AG09309 (cell line): ENCODE measurements around the gene TTC28.
A peak's percentile ranks its signal among the peaks of the same experiment; 100 is the strongest.
"Not testable (repeated sequence)": the region's sequence is repeated elsewhere in the genome, so short reads cannot be mapped to it uniquely, and the experiment has no call there.

ENCODE experiments used
- DNase-seq: peaks from one replicate; pipeline ENCODE4 v3.0.0-alpha.2; 2010; ENCODE audit warnings: low read depth
- H3K4me3 ChIP-seq: 2 replicates; pipeline ENCODE4 v1.5.1; 2011; ENCODE audit warnings: mild to moderate bottlenecking, low read depth, low read length, moderate library complexity; ENCODE audit not compliant: control insufficient read depth
- TF ChIP-seq, protein P1 (sequence below): IDR thresholded peaks from 2 replicates; pipeline ENCODE4 v1.5.1; 2011; ENCODE audit warnings: mild to moderate bottlenecking, low read depth, low read length, inconsistent platforms; ENCODE audit not compliant: insufficient read depth, control insufficient read depth; ENCODE audit errors: missing control alignments

TTC28 gene

DNA sequence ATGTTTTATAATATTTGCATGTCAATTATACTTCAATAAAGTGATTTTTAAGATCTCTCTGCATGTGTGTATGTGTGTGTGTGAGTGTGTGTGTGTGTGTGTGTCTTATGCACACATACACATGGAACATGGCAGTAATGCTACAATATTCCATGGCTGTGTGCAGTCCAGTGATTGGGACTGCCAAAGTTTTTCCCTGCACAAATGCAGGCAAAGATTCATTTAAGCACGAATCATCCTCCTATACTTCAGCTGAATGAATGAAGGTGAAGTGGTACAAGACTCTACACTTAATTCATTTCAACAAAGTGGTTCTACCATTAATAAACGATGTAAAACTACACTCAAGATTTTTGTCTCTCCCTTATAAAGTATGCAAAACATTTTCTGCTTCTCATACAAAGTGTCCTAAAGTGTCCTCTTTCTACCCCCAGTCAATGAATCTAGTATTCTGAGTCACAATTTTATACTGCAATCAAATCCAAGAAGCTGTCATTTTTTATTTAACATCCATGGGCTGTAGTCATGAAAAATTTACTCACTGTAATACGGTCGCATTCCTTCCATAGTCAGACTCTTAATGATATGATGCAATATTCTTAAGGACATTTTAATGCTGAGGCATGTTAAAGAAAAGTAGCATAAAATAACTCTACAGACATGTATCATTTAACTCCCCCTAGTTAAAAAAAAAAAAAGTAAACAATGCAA lies 132.4 kb downstream of the TTC28 start:
- TF ChIP-seq, protein P1, sequence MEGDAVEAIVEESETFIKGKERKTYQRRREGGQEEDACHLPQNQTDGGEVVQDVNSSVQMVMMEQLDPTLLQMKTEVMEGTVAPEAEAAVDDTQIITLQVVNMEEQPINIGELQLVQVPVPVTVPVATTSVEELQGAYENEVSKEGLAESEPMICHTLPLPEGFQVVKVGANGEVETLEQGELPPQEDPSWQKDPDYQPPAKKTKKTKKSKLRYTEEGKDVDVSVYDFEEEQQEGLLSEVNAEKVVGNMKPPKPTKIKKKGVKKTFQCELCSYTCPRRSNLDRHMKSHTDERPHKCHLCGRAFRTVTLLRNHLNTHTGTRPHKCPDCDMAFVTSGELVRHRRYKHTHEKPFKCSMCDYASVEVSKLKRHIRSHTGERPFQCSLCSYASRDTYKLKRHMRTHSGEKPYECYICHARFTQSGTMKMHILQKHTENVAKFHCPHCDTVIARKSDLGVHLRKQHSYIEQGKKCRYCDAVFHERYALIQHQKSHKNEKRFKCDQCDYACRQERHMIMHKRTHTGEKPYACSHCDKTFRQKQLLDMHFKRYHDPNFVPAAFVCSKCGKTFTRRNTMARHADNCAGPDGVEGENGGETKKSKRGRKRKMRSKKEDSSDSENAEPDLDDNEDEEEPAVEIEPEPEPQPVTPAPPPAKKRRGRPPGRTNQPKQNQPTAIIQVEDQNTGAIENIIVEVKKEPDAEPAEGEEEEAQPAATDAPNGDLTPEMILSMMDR: no peak
- DNase-seq: peak; percentile 59
- no peak overlapping the region for H3K4me3 ChIP-seq

GRCh38 chr22:28544431-28544868 lies 135.2 kb downstream of the TTC28 start:
- no peak overlapping the region for H3K4me3 ChIP-seq
- no peak for DNase-seq
- TF ChIP-seq, protein P1: no peak

DNA sequence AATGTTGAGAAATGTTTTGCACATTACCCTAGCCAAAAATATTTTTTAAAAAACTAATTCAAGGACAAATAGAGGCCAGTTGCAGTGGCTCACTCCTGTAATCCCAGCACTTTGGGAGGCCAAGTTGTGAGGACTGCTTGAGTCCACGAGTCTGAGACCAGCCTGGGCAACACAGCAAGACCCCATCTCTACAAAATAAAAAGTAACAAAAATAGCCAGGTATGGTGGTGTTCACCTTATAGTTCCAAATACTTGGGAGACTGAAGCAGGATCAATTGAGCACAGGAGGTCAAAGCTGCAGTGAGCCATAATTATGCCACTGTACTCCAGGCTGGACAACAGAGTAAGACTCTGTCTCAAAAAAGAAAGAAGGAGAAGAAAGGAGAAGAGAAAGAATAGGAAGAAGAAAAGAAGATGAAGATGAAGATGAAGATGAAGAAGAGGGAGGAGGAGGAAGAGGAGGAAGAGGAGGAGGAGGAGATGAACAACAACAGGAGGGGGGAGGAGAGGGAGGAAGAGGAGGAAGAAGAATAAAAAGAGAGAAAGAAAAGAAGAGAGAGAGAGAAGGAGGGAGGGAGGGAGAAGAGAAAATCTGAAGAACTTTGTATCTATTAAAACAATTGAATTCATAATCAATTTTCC lies 136.5 kb downstream of the TTC28 start:
- no peak for DNase-seq
- TF ChIP-seq, protein P1: no peak
- no peak overlapping the region for H3K4me3 ChIP-seq

DNA sequence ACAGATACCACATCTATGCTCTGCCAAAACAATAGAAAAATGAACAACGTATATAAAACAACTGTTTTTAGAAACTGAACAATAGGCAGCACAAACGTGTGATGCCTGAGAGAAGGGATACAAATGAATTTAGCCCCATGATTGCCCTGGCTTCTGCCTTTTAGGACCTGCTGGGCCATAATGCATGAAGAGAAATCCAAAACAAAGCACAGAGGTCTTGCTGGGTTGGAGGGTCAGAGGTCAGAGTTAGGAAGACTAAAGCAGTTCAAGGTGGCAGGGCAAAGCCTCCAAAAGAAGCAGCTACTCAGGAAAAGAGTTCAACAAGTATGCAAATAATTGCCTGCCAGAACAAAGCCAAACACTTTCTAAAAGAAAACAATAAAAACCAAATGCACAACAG lies 138.5 kb downstream of the TTC28 start:
- TF ChIP-seq, protein P1: no peak
- no peak overlapping the region for H3K4me3 ChIP-seq
- no peak for DNase-seq

DNA sequence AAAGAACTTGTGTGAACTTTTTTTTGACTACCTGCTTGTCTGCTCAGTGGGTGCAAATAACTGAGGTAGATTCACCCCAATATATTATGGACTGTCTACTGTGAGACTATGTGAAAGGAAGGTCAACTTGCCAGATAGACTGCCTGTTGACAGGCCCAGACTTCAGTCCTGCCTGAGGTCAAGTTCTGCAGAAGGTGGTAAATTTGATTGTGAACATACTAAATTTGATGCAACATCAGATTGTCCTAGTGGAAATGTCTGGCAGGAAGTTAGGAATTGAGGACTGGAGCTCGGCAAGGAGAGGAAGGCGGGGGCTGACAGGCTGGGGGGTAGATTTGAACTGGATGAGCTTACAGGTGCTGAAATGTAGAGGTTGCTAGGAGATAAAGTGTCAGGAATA lies 140.7 kb downstream of the TTC28 start:
- no peak overlapping the region for H3K4me3 ChIP-seq
- no peak for DNase-seq
- TF ChIP-seq, protein P1: no peak

DNA sequence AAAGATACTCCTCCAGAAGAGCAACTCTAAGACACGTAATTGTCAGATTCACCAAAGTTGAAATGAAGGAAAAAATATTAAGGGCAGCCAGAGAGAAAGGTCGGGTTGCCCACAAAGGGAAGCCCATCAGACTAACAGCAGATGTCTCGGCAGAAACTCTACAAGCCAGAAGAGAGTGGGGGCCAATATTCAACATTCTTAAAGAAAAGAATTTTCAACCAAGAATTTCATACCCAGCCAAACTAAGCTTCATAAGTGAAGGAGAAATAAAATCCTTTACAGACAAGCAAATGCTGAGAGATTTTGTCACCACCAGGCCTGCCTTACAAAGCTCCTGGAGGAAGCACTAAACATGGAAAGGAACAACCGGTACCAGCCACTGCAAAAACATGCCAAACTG lies 149.1 kb downstream of the TTC28 start:
- H3K4me3 ChIP-seq, DNase-seq: not testable (repeated sequence)

DNA sequence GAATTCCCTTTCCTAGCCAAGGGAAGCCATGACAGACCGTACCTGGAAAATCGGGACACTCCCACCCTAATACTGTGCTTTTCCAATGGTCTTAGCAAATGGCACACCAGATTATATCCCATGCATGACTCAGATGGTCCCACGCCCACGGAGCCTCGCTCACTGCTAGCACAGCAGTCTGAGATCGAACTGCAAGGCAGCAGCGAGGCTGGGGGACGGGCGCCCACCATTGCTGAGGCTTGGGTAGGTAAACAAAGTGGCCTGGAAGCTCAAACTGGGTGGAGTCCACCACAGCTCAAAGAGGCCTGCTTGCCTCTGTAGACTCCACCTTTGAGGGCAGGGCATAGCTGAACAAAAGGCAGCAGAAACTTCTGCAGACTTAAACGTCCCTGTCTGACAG lies 150.5 kb downstream of the TTC28 start:
- H3K4me3 ChIP-seq, DNase-seq: not testable (repeated sequence)
